Type B pancreatic cell (in vitro differentiated cells): Measurements from ENCODE around the gene CRYGB. TPM values are rescaled to one million over a fixed set of nuclear protein-coding genes. Genes with fewer than 3 reads are reported as not detected.
"Not testable (repeated sequence)": the region's sequence is repeated elsewhere in the genome, so short reads cannot be mapped to it uniquely, and the experiment has no call there.

Experiments used
- DNase-seq: peaks from one replicate; pipeline ENCODE4 v3.0.0; 2021; ENCODE audit warnings: mixed read lengths; ENCODE audit not compliant: unreplicated experiment; ENCODE audit errors: extremely low spot score
- H3K27ac Mint-ChIP-seq: 2 replicates; pipeline ENCODE4 v1.8.0; 2021; ENCODE audit warnings: mild to moderate bottlenecking, mixed read lengths
- H3K27me3 Mint-ChIP-seq: 2 replicates; pipeline ENCODE4 v1.8.0; 2021; ENCODE audit warnings: mixed read lengths
- H3K36me3 Mint-ChIP-seq: 2 replicates; pipeline ENCODE4 v1.8.0; 2021; ENCODE audit warnings: mixed read lengths
- H3K4me1 Mint-ChIP-seq: one replicate; pipeline ENCODE4 v1.8.0; 2021; ENCODE audit warnings: mixed read lengths; ENCODE audit not compliant: unreplicated experiment
- H3K4me3 Mint-ChIP-seq: 2 replicates; pipeline ENCODE4 v1.8.0; 2021; ENCODE audit warnings: mild to moderate bottlenecking, mixed read lengths
- H3K9me3 Mint-ChIP-seq: 2 replicates; pipeline ENCODE4 v1.8.0; 2021; ENCODE audit warnings: mixed read lengths
- CTCF ChIP-seq: fragments of 200-600 bp; sonication (generic); conservative IDR thresholded peaks from 2 replicates; pipeline ENCODE4 v1.5.0; 2021; ENCODE audit warnings: antibody characterized with exemption, mild to moderate bottlenecking
- total RNA-seq: library from RNA; stranded (reverse); gene quantifications from 2 replicates; pipeline ENCODE4 v1.2.1, GENCODE V29; 2021; ENCODE audit warnings: low replicate concordance

The CRYGB gene
- total RNA-seq, 1 donor from 2014 or later, result not detected

DNA sequence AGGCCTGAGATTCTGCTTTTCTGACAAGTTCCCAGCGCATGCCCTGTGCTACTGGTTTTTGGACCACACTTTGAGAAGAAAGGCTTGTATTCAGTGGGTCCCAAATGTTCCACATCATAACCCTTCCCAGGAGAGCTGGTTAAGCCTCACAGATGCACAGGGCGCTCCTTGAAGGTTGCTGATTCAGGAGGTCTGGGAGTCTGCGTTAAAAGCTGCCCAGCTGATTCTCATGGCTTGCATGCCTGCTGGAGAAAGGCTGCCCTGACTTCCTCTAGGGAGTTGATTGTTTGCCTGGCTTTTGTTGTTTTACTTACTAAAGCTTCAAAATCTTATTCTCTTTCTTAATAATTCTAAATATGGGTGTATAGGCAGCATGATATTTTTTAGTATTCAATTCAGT lies 42.3 kb downstream of the CRYGB start:
- TF ChIP-seq CTCF, result no peak
- Mint-ChIP-seq H3K9me3 (no peaks in the 10 kb centered on the region), H3K27ac (no peak overlapping the region), H3K4me1 (no peaks in the 10 kb centered on the region), H3K36me3 (no peaks in the 10 kb centered on the region), H3K27me3 (peaks cover 8% of the 10 kb centered on the region), H3K4me3 (no peak overlapping the region)
- DNase-seq, result no peak

- no peak for DNase-seq
- peaks cover 8% of the 10 kb centered on the region for H3K27me3 Mint-ChIP-seq
- H3K4me1 Mint-ChIP-seq, result no peaks in the 10 kb centered on the region
- H3K9me3 Mint-ChIP-seq, result no peaks in the 10 kb centered on the region
- no peaks in the 10 kb centered on the region for H3K36me3 Mint-ChIP-seq
- H3K27ac Mint-ChIP-seq, result no peak overlapping the region
- TF ChIP-seq CTCF, result peak; percentile 68
- no peak overlapping the region for H3K4me3 Mint-ChIP-seq
Measured at GRCh38 chr2:208101716-208102631, 44.0 kb downstream of the CRYGB start.

- Mint-ChIP-seq H3K27me3 (no peaks in the 10 kb centered on the region), H3K9me3 (no peaks in the 10 kb centered on the region), H3K27ac (no peak overlapping the region), H3K4me1 (no peaks in the 10 kb centered on the region), H3K36me3 (no peaks in the 10 kb centered on the region), H3K4me3 (no peak overlapping the region)
- no peak for TF ChIP-seq CTCF
- no peak for DNase-seq
Measured at GRCh38 chr2:208099682-208100470, 46.1 kb downstream of the CRYGB start.

- not testable (repeated sequence) for H3K27me3 Mint-ChIP-seq, H3K36me3 Mint-ChIP-seq
Measured at GRCh38 chr2:208098701-208099100, 47.3 kb downstream of the CRYGB start.

DNA sequence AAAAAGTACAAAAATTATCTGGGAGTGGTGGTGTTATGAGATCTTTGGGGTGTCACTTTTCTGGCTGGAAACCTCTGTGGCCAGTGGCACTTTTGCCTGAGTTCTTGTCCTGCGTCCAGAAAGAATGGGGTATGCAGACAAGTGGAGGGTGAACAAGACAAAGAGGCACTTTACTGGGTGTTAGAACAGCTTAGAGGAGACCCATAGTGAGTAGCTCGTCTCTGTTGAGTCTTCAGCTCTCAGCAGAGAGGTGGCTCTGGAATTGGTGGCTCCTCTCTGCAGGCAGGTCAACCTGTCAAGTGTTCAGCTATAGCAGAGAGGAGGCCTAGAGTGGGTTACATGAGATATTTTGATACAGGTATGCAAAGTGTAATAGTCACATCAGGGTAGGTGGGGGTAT lies 47.7 kb downstream of the CRYGB start:
- Mint-ChIP-seq H3K27me3 (no peaks in the 10 kb centered on the region), H3K4me3 (no peak overlapping the region), H3K4me1 (no peaks in the 10 kb centered on the region), H3K36me3 (no peaks in the 10 kb centered on the region), H3K27ac (no peak overlapping the region), H3K9me3 (no peaks in the 10 kb centered on the region)
- no peak for TF ChIP-seq CTCF
- no peak for DNase-seq

More at GRCh38 chr2:208098701-208099100, 47.3 kb downstream of the CRYGB start:
- not testable (repeated sequence) for H3K27ac Mint-ChIP-seq, H3K4me3 Mint-ChIP-seq, DNase-seq, H3K9me3 Mint-ChIP-seq, H3K4me1 Mint-ChIP-seq

GRCh38 chr2:208097801-208098200 lies 48.2 kb downstream of the CRYGB start:
- H3K4me1 Mint-ChIP-seq, result no peaks in the 10 kb centered on the region
- H3K4me3 Mint-ChIP-seq, result no peak overlapping the region
- TF ChIP-seq CTCF, result no peak
- no peak overlapping the region for H3K27ac Mint-ChIP-seq
- H3K27me3 Mint-ChIP-seq, result no peaks in the 10 kb centered on the region
- no peaks in the 10 kb centered on the region for H3K36me3 Mint-ChIP-seq
- DNase-seq, result no peak
- no peaks in the 10 kb centered on the region for H3K9me3 Mint-ChIP-seq
